PFSK-1 (cell line): Measurements from ENCODE around the gene SHOX.

ENCODE experiments used
- FOXP2 ChIP-seq: optimal IDR thresholded peaks from 2 replicates; pipeline ENCODE3; 2011; ENCODE audit warnings: borderline replicate concordance, control low read depth, inconsistent platforms; ENCODE audit not compliant: insufficient read depth; ENCODE audit errors: extremely low read length, extremely low read depth
- POLR2AphosphoS5 ChIP-seq: IDR thresholded peaks from 2 replicates; pipeline ENCODE4 v1.6.1; 2012; ENCODE audit warnings: low read depth, mild to moderate bottlenecking, control low read depth, low read length, moderate library complexity
- REST ChIP-seq, 2 experiments: IDR thresholded peaks; 2 replicates each; pipeline versions ENCODE4 v1.6.1 to v1.8.0; 2011 to 2012; ENCODE audit warnings: low read depth in 2 of 2, low read length in 2 of 2, control low read depth in 1 of 2, inconsistent platforms in 1 of 2, mild to moderate bottlenecking in 1 of 2, moderate library complexity in 1 of 2; ENCODE audit not compliant: insufficient read depth in 1 of 2
- SIN3A ChIP-seq: IDR thresholded peaks from 2 replicates; pipeline ENCODE4 v1.6.1; 2012; ENCODE audit warnings: mild to moderate bottlenecking, low read length, moderate library complexity, borderline replicate concordance; ENCODE audit not compliant: insufficient read depth
- TAF1 ChIP-seq: IDR thresholded peaks from 2 replicates; pipeline ENCODE4 v1.6.1; 2012; ENCODE audit warnings: low read length, control low read depth, borderline replicate concordance; ENCODE audit not compliant: insufficient read depth

The SHOX gene

GRCh38 chrX:685120-686032 is 54.8 kb downstream of the SHOX start:
- no peak for TF ChIP-seq SIN3A
- TF ChIP-seq TAF1 = no peak
- no peak for TF ChIP-seq POLR2AphosphoS5
- TF ChIP-seq REST (IDR thresholded peaks at IDR 0.05; ENCODE audit: insufficient read depth in 1 of 2, low read depth in 2 of 2, low read length in 2 of 2) = no peak
- no peak for TF ChIP-seq FOXP2

GRCh38 chrX:689983-690382 is 59.4 kb downstream of the SHOX start:
- TF ChIP-seq FOXP2 = no peak
- TF ChIP-seq POLR2AphosphoS5 = no peak
- TF ChIP-seq REST (IDR thresholded peaks at IDR 0.05; ENCODE audit: insufficient read depth in 1 of 2, low read depth in 2 of 2, low read length in 2 of 2) = no peak
- TF ChIP-seq SIN3A = no peak
- TF ChIP-seq TAF1 = no peak

GRCh38 chrX:694800-695199 is 64.2 kb downstream of the SHOX start:
- TF ChIP-seq TAF1 = no peak
- no peak for TF ChIP-seq POLR2AphosphoS5
- TF ChIP-seq FOXP2 = no peak
- no peak for TF ChIP-seq SIN3A
- TF ChIP-seq REST (IDR thresholded peaks at IDR 0.05; ENCODE audit: insufficient read depth in 1 of 2, low read depth in 2 of 2, low read length in 2 of 2) = no peak

GRCh38 chrX:698206-698605 is 67.6 kb downstream of the SHOX start:
- TF ChIP-seq POLR2AphosphoS5 (no peak), REST (IDR thresholded peaks at IDR 0.05; ENCODE audit: insufficient read depth in 1 of 2, low read depth in 2 of 2, low read length in 2 of 2) (no peak), TAF1 (no peak), FOXP2 (no peak), SIN3A (no peak)

GRCh38 chrX:700936-701335 is 70.3 kb downstream of the SHOX start:
- TF ChIP-seq FOXP2 (no peak), POLR2AphosphoS5 (no peak), REST (IDR thresholded peaks at IDR 0.05; ENCODE audit: insufficient read depth in 1 of 2, low read depth in 2 of 2, low read length in 2 of 2) (no peak), TAF1 (no peak), SIN3A (no peak)
